Measurements from ENCODE around the gene PTPN12. TPM values are rescaled to one million over a fixed set of nuclear protein-coding genes. Genes with fewer than 3 reads are reported as not detected.
A peak's percentile ranks its signal among the peaks of the same experiment; 100 is the strongest.
"Not testable (repeated sequence)": the region's sequence is repeated elsewhere in the genome, so short reads cannot be mapped to it uniquely, and the experiment has no call there.

PTPN12 gene
- total RNA-seq, result 56.3 and 88.0 TPM in 2 replicates

DNA sequence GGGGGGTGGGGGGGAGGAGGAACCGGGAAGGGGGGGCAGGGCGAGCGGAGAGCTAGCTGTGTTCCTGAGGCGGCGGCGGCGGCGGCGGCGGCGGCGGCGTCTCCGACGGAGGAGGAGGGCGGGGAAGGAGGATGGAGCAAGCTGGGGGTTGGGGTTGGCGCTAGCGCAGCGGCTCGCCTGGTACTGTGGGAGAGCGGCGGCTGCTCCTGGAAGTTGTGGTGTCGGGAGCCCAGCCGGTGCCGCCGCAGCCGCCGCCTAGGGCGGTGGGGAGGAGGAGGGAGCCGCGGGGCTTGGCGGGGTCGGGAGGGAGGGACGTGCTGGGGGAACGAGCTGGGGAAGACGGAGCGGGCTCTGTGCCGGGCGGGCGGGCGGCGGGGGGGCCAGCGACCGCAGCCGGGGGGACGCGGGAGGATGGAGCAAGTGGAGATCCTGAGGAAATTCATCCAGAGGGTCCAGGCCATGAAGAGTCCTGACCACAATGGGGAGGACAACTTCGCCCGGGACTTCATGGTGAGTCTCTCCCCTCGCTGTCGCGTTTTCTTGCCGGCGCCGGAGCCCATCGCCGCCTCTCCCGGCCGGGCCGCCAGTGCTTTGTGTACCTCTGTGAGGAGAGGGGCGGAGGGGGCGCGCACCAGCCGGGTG lies at the start of gene PTPN12:
TSS of gene PTPN12 (plus strand) at position 160 of the 642 bp plus-strand sequence. CDS start at position 412, 252 bp downstream.
- no peak for DNase-seq

DNA sequence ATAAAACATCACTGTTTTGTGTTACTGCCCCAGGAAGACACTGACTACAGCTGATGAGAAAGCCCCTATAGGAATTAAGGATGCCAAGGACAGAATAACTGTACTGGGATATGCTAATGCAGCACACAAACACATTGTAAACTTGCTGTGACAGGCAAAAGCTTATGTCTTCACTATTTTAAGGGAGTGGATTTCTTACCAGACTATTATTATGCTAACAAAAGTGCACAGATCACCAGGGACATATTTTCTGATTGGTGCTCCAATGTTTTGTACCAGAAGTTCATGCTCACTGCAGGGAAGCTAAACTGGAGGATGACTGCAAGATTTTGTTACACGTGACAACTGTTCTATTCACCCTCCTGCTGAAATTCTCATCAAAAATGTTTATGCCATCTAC lies 48.1 kb upstream of the PTPN12 start:
- no peak for DNase-seq

GRCh38 chr7:77497079-77497478 lies 40.0 kb upstream of the PTPN12 start:
- no peak for DNase-seq

- DNase-seq, result no peak
These were observed 38.3 kb upstream of the PTPN12 start for GRCh38 chr7:77498659-77499379.

GRCh38 chr7:77501192-77501515 lies 35.9 kb upstream of the PTPN12 start:
- peak; percentile 4 for DNase-seq

DNA sequence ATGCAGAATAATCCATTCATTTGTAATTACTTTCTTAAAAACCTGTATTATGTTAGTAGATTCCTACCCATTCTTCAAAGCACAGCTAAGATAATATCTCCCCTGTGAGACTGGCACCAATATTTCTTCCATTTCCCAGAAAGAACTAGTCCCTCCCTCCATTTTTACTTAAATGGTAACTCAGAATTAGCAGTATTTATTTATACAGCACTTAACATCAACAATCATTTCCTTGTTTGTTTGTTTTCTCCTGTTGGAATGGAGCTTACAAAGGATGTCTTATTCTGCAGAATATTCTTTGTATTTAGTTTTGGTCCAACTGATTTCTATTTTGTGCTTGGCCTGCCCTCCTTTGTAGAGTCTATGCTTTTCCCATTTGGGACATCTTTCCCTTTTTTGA lies 32.1 kb upstream of the PTPN12 start:
- DNase-seq, result no peak

DNA sequence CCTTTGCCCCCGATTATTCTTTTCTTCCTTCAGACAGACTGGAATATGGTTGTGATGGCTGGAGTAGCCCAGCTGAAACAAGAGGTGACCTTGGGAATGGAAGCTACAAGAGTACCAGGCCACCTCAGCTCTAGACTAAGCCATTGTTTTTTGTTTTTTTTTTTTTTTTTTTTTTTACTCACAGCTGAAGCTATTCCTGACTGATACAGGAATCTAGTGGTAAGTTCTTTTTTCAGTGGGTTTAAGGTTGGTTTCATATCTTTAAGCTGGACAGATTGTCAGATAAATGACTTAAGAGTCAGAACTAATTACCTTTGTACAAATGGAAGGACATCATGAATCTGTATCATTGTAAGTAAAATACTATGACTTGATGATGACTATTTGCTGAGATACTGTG lies 30.2 kb upstream of the PTPN12 start:
- DNase-seq, result no peak

DNA sequence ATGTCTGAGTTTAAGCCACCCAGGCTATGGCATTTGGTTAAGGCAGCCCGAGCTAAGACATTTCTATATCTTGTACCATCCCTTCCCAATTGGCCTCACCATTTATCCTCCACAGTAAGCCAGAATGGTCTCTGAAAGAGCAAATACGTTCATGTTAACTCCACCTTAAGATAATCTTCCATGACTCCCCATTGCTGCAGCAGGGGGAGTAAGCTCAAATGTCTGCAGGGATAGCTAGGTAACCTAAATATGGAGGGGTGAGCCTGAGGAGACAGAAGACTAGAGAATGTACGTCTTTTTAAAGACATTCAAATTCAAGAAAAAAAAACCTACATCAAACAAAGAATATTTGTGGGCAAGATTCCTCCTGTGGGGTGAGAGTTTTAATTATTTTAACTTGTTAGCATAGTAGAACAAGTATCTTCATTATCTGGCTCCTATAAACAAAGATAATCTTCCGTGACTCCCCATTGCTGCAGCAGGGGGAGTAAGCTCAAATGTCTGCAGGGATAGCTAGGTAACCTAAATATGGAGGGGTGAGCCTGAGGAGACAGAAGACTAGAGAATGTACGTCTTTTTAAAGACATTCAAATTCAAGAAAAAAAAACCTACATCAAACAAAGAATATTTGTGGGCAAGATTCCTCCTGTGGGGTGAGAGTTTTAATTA lies 24.0 kb upstream of the PTPN12 start:
- DNase-seq, result not testable (repeated sequence)

DNA sequence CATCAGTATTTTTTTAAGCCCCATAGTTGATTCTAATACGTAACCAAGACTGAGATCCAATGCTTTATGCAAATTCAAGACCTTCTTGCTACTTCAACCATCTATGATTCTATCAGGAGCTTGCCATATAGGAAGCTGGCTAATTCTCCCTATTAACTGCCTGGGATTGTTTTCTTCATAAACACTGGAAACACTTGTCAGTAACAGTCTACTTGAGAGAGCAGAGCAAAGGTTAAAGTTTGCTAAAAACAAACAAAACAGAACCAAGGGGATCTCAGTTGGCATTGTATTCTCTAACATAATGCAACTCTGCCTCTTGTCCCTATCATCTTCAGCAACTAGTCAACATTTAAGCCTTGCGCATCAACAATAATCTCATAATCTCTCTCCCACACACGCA lies 21.0 kb upstream of the PTPN12 start:
- DNase-seq, result no peak

DNA sequence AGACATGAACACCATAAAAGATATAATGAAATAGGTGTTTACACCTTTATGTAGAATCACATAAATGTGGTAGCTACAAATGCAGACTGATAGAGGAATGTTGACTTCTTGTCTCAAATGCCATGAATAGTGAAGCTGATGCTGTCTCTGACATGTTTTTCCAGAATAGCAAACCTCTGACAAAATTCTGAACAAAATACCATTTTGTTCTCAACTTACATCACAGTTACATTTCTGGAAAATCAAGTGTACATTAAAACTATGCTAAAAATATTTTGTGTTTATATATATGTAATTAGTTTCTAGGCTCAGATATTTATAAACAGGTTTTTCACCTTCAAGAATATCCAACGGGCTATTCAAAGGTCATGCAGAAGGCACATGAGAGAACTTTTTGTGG lies 16.8 kb upstream of the PTPN12 start:
- no peak for DNase-seq

GRCh38 chr7:77521537-77521936 lies 15.6 kb upstream of the PTPN12 start:
- not testable (repeated sequence) for DNase-seq

DNA sequence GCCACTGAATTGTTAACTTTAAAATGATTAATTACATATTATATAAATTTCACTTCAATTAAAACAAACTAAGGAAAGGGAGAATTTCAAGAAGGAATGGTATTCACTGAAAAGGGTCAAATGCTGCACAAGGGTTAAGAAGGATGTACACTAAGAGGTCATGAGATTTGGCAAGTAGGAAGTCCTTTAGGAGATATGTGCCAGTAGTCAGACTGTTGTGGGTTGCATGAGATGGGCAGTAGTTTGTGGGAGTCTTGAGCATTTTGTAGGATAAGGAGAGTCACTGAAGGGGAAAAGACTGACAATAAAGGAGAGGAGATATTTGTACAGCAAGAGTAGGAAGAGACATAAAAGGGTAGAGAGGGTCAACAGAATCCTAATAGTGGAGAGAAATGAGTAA lies 12.4 kb upstream of the PTPN12 start:
- DNase-seq, result no peak

GRCh38 chr7:77525231-77525630 lies 11.9 kb upstream of the PTPN12 start:
- DNase-seq, result no peak

- DNase-seq, result no peak
These were observed 8.7 kb upstream of the PTPN12 start for GRCh38 chr7:77528368-77528767.

DNA sequence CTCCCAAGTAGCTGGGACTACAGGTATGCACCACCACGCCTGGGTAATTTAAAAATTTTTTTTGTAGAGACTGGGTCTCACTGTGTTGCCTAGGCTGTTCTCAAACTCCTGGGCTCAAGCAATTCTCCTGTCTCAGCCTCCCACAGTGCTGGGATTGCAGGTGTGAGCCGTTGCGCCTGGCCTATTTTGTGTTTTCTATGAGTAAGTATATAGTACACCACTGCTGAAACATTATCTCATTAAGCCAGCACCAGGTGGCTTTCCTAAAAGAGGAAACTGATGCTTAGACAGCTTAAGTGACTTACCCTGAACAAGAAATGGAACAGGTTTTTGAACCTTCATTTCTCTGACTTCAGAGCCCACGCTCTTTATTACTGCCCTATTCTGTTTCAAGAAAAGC lies 7.8 kb upstream of the PTPN12 start:
- DNase-seq, result no peak

- no peak for DNase-seq
These were observed 6.1 kb upstream of the PTPN12 start for GRCh38 chr7:77531038-77531437.

- DNase-seq, result no peak
These were observed 4.8 kb upstream of the PTPN12 start for GRCh38 chr7:77532247-77532646.

- DNase-seq, result not testable (repeated sequence)
These were observed 4.4 kb upstream of the PTPN12 start for GRCh38 chr7:77532732-77533131.

GRCh38 chr7:77534046-77534445 lies 3.0 kb upstream of the PTPN12 start:
- DNase-seq, result not testable (repeated sequence)

DNA sequence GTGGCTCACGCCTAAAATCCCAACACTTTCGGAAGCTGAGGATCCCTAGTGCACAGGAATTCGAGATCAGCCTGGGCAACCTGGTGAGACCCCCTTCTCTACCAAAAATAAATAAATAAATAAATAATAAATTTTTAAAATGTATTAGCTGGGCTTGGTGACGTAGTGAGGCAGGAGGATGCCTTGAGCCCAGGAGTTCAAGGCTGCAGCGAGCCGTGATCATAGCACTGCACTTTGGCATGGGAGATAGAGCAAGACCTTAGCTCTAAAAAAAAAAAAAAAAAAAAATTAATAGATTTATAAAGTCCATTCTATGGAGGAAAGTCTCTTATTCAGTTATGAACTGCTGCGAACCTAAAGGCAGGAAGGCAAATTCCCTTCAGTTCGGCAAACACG lies 1.1 kb upstream of the PTPN12 start:
- DNase-seq, result no peak

- DNase-seq, result peak; percentile 97
These were observed 521 bp upstream of the PTPN12 start for GRCh38 chr7:77536413-77537135.

- DNase-seq, result peak; percentile 70
These were observed 734 bp downstream of the PTPN12 start for GRCh38 chr7:77537778-77538280.
